Measurements from ENCODE around the gene CCDC197.
A peak's percentile ranks its signal among the peaks of the same experiment; 100 is the strongest.

Gene CCDC197

DNA sequence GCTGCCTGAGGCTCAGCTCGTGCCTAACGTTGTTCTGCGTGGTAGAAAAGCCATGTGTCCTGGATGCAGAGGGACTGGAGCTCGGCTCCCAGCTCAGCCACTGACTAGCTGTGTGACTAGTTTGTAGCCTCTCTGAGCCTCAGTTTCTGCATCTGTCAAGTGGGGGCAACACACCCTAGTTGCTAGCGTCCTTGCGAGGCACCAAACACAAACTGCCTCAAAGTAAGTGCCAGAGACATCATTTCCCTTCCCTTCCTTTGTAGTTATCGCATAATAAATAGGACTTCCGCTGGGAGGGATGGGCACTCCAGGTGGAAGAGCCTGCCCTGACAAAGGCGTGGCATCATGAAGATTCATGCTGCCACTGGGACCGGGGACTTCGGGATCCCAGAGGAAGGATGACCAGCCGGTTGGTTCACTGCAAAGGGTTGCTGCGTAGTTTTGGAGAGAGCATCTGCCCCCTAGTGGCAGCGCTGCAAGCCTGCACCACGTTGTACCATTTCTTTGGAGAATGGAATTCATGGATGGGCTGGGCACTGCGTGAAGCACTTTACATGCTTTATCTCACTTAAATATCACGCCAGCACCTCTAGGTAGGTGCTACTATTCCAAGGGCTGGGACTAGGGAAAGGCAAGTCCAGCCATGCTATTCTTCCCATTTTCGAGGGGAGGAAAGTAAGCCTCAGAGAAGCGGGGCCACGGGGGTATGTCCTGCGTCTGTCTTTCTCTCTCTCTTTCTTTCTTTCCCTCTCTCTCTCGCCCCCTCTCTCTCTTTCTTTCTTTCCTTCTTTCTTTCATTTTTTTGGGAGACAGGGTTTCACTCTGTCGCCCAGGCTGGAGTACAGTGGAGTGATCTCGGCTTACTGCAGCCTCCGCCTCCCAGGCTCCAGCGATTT is 4.6 kb downstream of the CCDC197 start:
- DNase-seq: peak; percentile 70

DNA sequence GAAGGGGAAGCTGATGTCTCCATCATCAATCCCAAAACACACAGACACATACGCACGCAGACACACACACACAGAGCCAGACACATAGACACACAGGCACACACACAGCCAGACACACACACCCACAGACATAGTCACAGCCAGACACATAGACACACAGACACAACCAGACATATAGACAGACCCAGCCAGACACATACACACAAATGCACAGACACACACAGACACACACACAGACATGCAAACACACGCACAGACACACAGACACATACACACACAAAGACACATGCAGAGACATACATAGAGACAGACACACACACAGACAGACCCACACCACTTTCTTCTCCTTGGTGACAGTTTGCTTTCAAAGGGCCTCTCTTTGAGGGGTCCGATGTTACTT is 6.3 kb downstream of the CCDC197 start:
- DNase-seq: no peak

DNA sequence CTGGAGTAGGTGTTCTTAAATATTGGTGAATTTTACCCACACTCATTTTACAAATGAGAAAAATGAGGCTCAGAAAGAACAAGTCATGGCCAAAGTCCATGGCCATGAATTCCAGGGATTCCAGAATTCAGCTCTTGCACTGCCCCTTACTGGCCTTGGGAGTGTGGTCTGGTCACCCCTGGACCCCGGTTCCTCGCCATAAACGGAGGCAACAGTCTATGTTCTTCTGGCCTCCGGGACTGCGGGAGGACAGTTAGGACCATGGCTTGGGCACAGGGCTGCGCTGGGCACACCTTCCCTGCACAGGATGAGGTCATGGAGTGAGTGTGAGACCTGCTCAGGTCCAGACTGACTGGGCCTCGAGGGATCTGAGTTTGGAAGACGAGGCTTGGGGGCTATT is 6.9 kb downstream of the CCDC197 start:
- DNase-seq: no peak

DNA sequence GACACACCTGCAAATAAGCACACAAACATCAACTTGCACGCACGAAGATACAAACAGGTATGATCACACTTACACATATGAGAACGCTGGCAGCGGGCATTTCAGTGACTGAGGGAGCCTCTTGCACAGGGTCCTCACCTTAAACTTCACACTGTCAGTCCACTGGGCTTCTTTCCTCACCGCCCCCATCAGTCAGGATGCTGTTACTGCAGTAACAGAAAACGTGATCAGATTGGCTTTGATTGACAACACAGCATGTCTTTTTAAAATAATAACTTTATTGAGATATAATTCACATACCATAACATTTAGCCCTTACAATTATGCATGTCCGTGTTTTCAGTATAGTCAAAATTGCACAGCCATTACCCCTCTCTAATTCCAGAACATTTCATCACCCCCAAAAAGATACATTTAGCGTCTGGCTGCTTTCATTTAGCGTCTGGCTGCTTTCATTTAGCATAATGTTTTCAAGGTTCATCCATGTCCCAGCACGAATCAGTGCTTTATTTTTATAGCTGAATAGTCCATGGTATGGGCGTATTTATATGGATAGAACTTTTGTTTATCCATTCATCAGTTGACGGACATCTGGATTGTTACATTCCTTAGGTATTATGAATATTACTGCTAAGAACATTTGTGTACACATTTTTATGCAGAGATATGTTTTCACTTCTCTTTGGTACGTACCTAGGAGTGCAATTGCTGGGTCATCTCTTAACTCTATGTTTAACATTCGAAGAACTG is 8.4 kb downstream of the CCDC197 start:
- DNase-seq: peak; percentile 26

DNA sequence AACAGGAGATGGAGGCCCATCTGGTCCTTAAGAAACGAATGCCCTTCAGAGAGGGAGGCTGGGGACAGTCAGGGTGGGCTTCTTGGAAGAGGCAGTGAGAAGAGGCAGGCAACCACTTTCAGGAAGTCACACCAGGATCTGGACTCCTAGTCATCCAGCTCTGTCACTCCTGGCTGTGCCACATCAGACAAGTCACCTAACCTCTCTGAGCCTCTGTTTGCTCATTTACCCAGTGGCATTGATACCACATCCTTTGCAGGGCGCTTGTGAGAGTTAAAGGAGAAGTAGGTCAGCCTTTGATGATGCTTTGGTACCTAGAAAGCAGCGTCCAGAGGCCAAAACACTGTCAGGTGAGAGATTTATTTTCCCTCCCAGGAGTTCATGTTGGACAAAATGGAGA is 11.1 kb downstream of the CCDC197 start:
- DNase-seq: peak; percentile 13

DNA sequence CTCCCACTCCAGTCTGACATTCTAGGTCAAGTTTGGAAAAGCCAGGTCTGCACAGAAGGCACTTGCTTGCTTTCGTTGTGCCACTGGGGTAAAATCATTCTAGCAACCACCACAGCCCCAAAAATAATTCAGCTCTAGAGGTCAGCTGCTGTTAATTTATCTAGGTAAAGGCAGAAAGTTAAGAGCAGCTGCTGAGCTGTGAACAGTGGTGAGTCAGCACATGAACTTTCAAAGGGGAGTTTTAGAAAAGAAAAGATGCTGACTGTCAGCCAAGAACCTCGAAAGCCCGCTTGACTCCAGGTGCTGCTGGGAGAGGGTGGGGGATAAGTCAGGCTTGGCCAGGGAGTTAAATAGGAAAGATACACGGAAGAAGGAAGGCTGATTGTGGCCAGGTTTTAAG is 12.7 kb downstream of the CCDC197 start:
- DNase-seq: no peak

DNA sequence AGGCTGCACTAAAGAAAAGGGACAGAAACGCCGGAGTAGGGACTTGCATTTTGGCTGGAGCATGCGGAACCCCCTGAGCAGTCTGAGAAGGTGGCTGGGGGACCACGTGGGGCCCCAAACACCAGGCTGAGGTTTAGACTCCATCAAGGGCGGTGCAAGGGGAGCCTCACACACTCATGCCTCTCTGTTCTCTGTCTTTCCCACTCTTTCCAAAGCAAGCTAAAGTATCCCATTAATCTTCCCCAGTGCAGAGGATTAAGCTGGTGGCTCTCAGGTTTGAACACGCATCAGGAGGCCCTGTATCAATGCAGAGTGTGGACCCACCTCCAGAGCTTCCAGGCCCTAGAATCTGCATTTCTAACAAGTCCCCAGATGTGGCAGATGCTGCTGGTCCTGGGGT is 13.5 kb downstream of the CCDC197 start:
- DNase-seq: no peak

DNA sequence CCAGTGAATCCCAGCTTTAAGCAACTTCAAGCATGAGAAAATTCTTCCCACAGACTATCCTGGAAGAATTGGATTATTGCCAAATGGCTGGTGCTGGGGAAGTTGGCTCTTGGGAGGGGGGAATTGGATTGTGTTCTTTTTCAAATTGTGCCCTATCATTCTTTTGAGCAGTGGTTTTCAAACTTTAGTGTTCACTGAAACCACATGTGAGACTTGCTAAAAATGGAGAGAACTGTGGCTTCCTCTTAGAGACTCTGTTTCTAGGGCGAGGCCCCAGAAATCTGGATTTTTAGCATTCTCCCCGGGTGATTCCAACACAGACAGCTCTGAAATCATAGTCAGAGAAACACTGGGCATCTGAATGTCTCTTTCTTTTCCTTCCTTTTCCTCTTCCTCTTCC is 14.7 kb downstream of the CCDC197 start:
- DNase-seq: peak; percentile 51

DNA sequence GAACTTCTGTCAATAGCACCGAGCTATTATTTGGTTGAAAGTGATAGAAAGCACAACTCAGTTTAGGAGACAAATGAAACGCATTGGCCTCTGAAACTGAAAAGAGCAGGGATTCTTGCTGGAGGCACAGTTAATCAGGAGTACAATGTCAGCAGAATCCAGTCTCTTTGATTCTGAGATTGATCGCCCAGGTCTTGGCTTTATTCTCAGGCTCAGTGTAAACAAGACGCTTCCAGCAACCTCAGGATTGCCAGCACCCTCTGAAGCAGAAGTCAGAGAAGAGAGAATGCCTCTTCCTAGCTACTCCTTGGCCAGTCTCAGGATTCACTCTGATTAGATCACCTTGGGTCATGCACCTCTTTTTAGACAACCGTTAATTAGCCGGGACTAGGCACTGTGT is 17.3 kb downstream of the CCDC197 start:
- no peak for DNase-seq

DNA sequence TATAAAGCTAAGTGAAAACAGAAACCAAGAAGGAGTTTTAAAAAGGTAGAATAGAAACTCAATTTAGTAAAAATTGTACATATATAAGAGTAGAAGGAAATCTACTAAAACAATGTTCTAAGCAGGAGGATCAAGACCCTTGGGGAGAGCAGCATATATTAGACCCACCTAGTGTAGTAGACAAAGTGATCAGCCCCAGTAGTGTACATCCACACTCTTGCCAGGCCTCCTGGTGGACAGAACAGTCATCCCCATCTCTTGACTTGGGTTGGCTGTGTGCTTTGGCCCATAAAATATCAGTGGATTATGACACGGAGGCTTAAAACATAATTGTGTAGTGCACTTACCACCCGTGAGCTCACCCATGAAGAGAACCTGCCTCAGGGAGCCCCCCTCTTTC is 18.1 kb downstream of the CCDC197 start:
- DNase-seq: no peak

DNA sequence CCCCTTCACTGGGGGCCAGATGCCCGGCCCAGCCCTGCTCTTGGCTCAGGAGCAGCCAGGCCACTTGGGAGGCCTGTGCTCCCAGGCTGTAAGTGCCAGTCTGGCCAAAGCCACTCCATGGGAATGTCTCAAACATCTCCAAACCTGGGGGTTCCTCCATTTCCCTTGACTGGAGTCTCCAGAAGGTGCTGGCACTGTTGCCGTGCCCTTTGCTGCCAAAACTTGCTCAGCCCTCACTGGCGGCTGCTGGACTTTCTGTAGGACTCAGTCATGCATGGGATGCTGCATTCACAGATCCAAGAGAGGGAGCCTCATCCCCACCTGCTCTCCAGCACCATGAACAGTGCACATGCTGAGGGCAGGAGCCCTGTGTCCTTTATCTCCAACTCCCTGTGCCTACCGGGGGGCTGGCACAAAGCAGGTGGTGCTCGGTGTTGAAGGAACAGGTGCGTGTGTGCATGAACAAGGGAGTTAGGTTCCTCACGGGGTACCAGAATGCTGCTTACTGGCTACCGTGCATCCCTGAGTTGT is 19.4 kb downstream of the CCDC197 start:
- no peak for DNase-seq

DNA sequence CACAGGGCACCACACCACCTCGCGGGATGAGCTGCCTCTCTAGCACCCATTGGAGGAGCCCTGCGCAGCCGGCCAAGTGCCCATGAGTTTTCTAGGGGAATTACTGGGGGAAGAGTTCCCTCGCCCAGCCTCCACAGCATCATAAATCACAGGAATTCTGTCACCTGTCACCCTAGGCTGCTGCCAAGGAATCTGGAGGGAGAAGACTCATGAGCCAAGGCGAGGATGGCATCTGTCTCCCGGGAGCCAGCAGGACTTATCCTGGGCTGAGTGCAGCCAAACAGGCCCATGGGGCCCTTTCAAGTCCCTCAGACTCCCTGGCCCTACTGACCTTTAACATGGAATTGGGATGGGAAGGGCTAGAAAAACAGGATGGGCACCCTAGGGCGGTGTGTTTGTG is 21.2 kb downstream of the CCDC197 start:
- DNase-seq: no peak

DNA sequence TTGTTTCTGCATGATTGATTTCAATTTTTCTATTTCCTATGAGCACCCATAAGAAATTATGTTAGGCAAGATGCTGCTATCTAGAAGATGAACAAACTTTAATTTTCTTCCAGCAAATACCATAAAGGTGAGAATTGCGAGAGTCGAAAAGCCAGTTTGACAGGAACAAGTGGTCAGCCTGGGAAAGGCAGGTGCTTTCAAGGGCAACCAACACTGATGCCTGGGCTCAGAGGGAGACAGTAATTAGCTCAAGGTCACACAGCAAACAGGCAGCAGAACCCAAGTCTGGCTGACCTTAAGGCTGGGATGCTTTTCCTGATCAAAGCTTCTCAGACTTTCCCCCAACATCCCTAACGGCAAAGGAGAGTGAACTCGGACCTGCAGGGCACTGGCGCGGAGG is 22.2 kb downstream of the CCDC197 start:
- DNase-seq: no peak

DNA sequence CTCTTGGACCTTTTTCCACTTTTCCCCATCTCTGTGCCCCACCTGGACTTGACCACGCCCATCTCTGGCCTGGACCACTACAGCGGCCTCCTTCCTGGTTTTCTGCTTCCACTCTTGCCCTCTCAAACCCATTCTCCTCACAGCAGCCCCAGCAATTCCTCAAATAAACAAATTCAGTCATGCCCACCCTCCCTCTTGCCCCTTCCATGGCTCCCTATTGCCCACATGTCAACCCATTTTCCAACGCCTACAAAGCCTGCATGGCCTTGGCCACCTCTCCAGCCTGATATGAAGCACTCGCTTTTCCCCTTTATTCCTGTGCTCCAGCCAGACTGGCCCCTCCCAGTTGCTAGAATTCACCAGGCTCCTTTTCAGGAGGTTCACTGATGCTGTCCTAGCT is 23.2 kb downstream of the CCDC197 start:
- no peak for DNase-seq

DNA sequence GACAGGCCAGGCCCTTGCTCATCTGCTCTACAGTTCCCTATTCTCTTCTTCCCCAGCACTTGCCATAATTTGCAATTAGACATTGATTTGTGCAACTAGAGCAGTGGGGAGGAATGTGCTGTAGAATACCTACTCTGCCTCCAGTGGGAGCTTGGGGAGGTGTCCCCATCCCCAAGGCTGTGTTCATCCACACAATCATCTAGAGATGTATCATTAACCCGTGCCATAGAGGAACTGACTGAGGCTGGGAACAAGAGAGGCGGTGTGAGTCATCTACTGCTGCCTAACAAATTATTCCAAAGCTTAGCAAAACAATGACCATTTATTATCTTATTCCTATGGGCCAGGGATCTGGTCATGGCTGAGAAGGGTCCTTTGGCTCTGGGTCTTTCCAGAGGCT is 23.9 kb downstream of the CCDC197 start:
- DNase-seq: no peak

DNA sequence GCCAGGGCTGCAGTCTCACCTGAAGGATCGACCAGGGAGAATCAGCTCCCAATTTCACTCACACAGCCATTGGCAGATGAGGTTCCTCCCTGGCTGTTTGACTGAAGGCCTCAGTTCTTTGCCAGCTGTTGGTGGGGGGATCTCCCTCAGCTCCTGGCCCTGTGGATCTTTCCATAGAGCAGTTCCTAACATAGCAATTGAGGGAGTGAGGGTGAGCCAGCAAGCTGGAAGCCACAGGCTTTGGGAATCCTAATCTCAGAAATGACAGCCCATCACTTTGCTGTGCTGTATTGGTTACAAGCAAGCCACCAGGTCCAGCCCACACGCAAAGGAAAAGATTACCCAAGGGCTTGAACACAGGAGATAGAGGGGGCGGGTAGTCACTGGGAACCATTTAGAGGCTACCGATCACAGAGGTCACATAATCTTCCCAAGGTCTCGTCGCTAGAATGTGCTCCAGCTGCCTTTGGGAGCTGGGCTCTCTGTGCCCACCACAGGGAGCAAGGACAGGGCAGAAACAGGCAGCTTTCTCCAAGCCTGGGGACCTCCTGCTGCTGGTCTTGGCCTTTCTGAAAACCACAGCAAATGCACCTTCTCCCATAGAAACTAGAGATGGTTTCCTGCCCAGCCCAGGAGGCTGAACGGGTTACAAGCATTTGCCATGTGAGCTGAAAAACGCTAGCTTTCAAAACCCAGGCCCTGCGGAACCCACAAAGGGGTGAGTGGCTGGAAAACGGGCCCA is 24.5 kb downstream of the CCDC197 start:
- DNase-seq: no peak

DNA sequence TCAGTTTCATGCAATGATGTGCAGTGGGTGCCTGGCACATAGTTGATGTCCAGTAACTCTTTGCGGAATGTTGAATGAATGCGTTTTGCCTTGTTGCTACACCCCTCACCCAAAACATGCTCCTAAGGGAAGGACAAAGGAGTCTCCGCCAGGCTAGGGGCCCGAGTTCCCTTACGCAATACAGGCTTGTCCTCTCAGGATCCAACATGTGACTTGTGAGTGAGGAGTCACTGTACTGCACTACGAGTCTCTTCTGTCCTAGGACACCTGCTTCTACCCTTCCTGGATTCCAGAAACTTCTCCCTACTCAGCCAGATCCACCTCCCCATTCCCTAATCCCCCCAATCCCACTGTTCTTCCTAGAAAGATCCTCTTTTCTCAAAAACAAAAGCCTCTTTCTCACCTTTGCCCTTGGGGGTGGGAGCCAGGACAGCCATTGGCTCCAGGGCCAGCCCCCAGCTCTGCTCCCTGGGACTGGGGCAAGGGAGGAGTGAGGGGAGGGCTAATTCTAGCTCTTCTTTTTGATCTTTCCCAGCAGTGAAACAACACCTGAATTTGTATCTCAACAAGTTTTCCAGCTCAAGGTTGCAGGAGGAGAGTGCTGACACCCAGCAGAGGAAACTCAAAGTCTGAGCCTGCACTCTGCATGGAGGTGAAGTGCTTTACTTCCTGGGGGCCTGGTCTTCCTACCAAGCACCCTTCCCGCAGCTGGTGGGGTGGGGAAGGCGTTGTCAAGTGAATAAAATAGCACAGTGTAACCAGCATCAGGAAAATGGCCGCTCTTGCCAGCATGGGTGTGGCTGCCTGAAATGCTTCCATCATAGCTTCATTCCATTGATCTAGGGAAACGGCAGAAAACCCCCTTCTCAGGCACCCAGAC is 25.7 kb downstream of the CCDC197 start:
- no peak for DNase-seq

DNA sequence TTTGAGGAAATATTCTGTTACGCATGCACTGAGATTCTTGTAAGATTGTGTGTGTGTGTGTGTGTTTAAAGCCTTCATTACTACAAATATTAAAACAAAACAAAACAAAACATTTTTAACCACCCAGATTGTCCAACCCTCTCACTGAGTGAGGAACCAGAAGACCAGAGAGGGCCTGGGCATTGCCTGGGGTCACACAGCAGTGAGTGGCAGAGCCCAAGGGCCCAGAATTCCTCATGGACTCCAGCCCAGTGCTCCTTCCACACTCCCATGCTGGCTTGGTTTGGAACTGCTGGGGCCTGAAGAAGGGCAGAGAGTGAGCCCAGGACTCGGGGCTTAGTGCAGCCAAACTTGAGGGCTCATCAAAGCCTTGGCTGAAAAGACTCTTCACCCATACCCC is 27.4 kb downstream of the CCDC197 start:
- DNase-seq: no peak

DNA sequence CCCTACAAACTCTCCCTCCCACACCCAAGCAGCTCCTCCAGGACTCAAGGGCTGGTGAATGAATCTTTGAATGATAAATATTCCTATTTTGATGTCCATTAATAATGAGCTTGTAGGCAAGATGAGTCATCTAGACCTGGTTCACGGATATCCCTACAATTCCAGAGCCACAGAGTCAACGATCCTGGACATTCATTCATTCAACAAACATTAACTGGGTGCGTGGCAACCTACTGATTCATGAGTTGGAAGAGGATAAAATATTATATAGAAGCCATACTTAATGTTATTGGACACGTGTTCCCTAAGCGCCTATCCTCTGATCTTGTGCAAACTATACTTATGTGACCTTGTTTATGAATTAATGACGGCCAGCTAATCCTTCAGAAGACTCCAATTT is 28.6 kb downstream of the CCDC197 start:
- no peak for DNase-seq

DNA sequence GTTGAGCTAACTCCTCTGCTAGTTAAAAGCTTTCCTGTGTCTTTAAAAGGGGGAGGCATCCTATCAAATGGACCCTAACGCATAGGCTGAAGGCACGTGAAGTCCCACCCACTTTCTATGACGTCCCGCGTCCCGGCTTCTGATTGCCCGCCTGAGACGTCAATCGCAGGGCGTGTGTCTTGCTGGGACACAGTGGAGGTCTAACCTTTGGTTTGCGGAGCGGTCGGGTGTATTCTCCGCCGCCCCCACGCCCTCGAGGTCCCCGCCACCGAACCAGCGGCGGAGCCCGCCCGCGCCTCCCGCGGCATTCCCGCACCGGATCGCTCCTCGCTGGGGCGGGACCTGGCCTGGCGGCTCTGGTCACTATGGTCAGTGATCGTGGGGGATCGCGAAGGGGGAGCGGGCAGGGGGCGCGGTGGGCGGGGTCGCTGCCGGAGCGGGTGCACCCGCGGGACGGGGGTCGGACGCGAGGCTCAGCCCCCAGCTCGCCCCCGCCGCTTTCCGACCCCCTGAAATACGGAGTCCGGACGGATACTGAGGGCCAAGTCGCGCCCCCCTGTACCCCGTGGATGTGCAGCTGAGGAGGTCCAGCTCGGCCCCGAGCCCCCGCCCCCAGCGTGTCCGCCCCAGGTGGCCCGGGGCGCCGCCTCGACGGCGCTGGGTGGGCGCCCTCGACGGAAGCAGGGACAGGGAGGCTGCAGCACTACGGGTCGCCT is 29.2 kb downstream of the CCDC197 start, which contains the start of gene OTUB2:
Gene OTUB2 (plus strand): TSS at position 168 of the 716 bp plus-strand sequence. CDS start 198 bp downstream, at position 366.
- DNase-seq: peak; percentile 98

DNA sequence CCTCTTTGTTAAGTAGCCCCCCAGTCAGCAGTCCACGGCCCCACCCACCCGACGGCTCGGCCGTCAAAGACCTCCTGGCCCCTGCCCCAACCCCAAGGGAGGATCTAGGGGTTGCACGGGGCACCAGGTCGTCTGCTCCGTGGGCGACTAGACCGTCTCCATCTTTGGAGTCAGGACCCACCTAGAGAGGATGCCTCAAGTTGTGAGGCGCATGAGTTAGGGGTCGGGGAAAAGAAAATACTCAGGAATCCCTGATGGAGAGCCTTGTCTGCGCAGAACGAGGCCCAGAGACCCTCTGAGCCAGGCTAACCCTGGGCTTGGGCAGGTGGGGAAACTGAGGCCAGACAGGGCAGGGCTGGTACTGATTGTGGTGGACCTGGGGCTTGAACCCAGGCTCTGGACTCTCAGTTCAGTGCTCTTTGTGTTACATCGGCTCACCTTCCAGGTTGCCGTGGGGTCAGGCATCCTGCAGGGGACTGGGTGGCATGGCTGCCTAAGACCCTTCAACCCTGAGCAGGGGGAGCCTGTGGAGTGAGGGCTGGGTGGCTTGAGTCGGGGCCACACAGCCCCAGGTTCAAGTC is 29.9 kb downstream of the CCDC197 start:
- DNase-seq: no peak
